ENCODE data around the gene EGLN1. TPM values are rescaled to one million over a fixed set of nuclear protein-coding genes. Genes with fewer than 3 reads are reported as not detected.

Gene EGLN1
- total and polyA plus RNA-seq, 2 of the 8 experiments (the other 6 are each of a cell fraction or from before 2014, with no cell fraction given): 4.0 to 6.4 TPM

DNA sequence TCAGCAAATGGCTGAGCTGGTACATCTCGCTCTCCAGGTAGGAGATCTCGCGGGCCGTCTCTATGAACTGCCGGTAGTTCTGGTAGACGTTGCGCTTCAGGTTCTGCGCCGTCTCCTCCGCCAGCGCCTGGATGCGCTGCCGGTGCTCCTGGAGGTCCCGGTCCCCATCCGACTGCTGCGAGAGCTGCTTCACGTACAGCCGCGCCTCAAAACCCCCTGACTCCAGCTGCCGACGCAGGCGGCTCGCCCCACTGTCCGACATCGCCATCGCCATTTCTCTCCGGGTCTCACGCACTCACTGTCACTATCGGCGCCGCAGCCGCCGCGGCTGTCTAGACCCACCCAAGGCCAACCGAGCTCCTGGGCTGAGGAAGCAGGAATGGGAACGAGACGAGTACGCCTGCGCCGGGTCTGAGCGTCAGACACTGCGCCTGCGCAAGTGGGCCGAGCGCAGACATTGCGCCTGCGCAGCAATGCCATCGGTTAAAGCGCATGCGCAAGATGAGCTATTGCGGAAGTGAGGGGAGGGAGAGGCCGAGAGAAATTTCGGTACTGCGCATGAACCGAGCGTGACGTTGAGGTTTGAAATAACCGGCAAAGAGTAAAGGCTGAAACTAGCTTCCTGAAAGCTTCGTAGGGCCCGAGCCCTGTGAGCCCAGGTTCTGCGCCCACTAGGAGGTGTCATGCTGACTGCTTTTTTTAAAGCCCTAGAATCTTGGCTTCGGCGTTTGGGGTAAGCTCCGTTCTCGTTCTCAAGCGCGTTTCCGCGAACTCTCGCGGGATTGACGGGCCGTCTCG lies 84.4 kb downstream of the EGLN1 start, which contains the start of gene EXOC8:
TSS of gene EXOC8 (minus strand) at position 381 of the 798 bp plus-strand sequence. CDS start at position 274, 107 bp downstream.
- Histone ChIP-seq H4K20me1 (replicated peaks in 1 of 2; ENCODE audit: control insufficient read depth in 1 of 2, insufficient read depth in 2 of 2, low read length in 2 of 2) (peaks cover 5% of the 10 kb centered on the region in 2 experiments), H3K36me3 (ENCODE audit: control insufficient read depth in 2 of 4, insufficient read depth in 4 of 4, low read length in 3 of 4) (peaks cover 0 to 3% (median under 1%) of the 10 kb centered on the region in 4 experiments; a peak in 2 of 8 replicates), H3K14ac (ENCODE audit: insufficient read length) (no peak within 1 kb of the TSS), H2BK12ac (ENCODE audit: low read depth, low read length) (peak within 1 kb of the TSS; percentile 80; the same call in 1 of the 2 replicates), H3K4me1 (replicated peaks in 1 of 4; ENCODE audit: control insufficient read depth in 3 of 4, insufficient read depth in 4 of 4, low read length in 3 of 4) (peaks cover 6 to 19% (median 8%) of the 10 kb centered on the region in 4 experiments), H3K23me2 (ENCODE audit: low read depth, low read length) (peaks cover 20% of the 10 kb centered on the region), H2AFZ (ENCODE audit: low read length) (peak within 1 kb of the TSS; percentile 99), H4K5ac (ENCODE audit: insufficient read length, low read depth, low read length) (peak within 1 kb of the TSS; percentile 72), H3K18ac (ENCODE audit: extremely low read depth, low read length) (peak within 1 kb of the TSS; percentile 88), H3K23ac (ENCODE audit: insufficient read length) (no peak within 1 kb of the TSS), H3K4ac (replicated peaks; ENCODE audit: insufficient read length, low read depth, low read length) (peak within 1 kb of the TSS; percentile 44), H3K79me1 (ENCODE audit: low read depth, low read length) (peaks cover 8% of the 10 kb centered on the region; the same call in 1 of the 2 replicates), H3K27me3 (replicated peaks in 1 of 4; ENCODE audit: control insufficient read depth in 3 of 4, extremely low read depth in 1 of 4, insufficient read depth in 3 of 4, low read length in 3 of 4) (no peaks in the 10 kb centered on the region), H3K9me3 (ENCODE audit: insufficient read depth in 2 of 2, low read depth in 1 of 2, low read length in 1 of 2) (no peaks in the 10 kb centered on the region), H2BK20ac (ENCODE audit: low read length) (no peak within 1 kb of the TSS; the same call in 1 of the 2 replicates), H2BK5ac (ENCODE audit: low read depth, low read length) (peak within 1 kb of the TSS; percentile 97), H3K79me2 (ENCODE audit: control insufficient read depth in 1 of 2, insufficient read depth in 2 of 2, low read length in 2 of 2) (peaks cover 13 to 59% of the 10 kb centered on the region in 2 experiments), H4K8ac (ENCODE audit: extremely low read depth, insufficient read depth, low read length) (peak within 1 kb of the TSS; percentile 90), H2BK15ac (ENCODE audit: low read length) (no peak within 1 kb of the TSS), H2AK5ac (ENCODE audit: low read depth, low read length) (no peak within 1 kb of the TSS), H2BK120ac (replicated peaks; ENCODE audit: low read depth, low read length) (no peak within 1 kb of the TSS), H4K91ac (replicated peaks; ENCODE audit: insufficient read length, low read length) (peak within 1 kb of the TSS; percentile 85), H3K56ac (replicated peaks; ENCODE audit: insufficient read length, low read depth, low read length) (peak within 1 kb of the TSS; percentile 92), H3K4me2 (ENCODE audit: insufficient read depth in 1 of 2, low read depth in 2 of 2, low read length in 2 of 2) (peak within 1 kb of the TSS; percentile 93 to 98), H3K9ac (replicated peaks in 1 of 4; ENCODE audit: extremely low read depth in 1 of 4, low read depth in 3 of 4, low read length in 3 of 4) (peak within 1 kb of the TSS; percentile 73 to 90 (median 88)), H3K4me3 (ENCODE audit: extremely low read depth in 1 of 4, insufficient read depth in 2 of 4, low read depth in 3 of 4, low read length in 4 of 4) (peak within 1 kb of the TSS; percentile 89 to 100 (median 98)), H3K27ac (ENCODE audit: low read depth, low read length) (peak within 1 kb of the TSS; percentile 78; the same call in 1 of the 2 replicates)
- FAIRE-seq (peak; percentile 84), DNase-seq (ENCODE audit: low read depth in 1 of 2, low spot score in 2 of 2) (peak; percentile 94 to 99)
- POLR2A ChIA-PET (ENCODE audit: partially characterized antibody): interaction anchor here (1.0 to 2.0 kb wide), 6 partner anchors 10 to 168 kb away, joined by 3 to 8 read pairs (median 4); partner anchors contain the start of gene EGLN1
- CTCF ChIA-PET (ENCODE audit: partially characterized antibody): interaction anchor here (0.5 to 2.6 kb wide), 8 partner anchors 13 to 266 kb away, joined by 3 to 6 read pairs (median 4); no protein-coding TSS in a partner anchor
- 1% methylated on average over 71 of the region's 74 CpGs; no CpG with 5 or more reads in 1 of the 2 experiments for WGBS, 2 experiments (ENCODE audit: extremely low coverage in 1 of 2, insufficient coverage in 1 of 2, insufficient read length in 1 of 2, insufficient replicate concordance in 2 of 2, low coverage in 1 of 2, low lambda C conversion rate in 2 of 2, missing lambda C conversion rate in 1 of 2)
- TF ChIP-seq SP4 (IDR thresholded peaks at IDR 0.05; ENCODE audit: low read length): peak; percentile 99
- no peak for TF ChIP-seq HDAC6 (IDR thresholded peaks at IDR 0.05; ENCODE audit: low read depth, low read length)
- peak; percentile 100 for TF ChIP-seq NRF1 (IDR thresholded peaks at IDR 0.05; ENCODE audit: low read depth, low read length)
- TF ChIP-seq POLR2A (IDR thresholded peaks at IDR 0.05; ENCODE audit: control extremely low read depth in 1 of 2, low read depth in 2 of 2, low read length in 2 of 2): peak in 1 of 2 experiments; percentile 66; a peak in 2 of 3 replicates
- peak; percentile 64; the same call in 1 of the 2 replicates for TF ChIP-seq ATF3 (IDR thresholded peaks at IDR 0.05; ENCODE audit: insufficient read depth, low read depth, low read length)
- TF ChIP-seq ASH2L (IDR thresholded peaks at IDR 0.05; ENCODE audit: low read length): peak; percentile 92
- peak; percentile 59 to 98; a peak in 3 of 4 replicates for TF ChIP-seq HDAC2 (IDR thresholded peaks at IDR 0.05; ENCODE audit: borderline replicate concordance in 1 of 2, low read depth in 2 of 2, low read length in 2 of 2)

All from H1 (cell line).